OCI-LY3 (cell line): ENCODE measurements around the gene AKT3.

Experiments used
- H2AFZ ChIP-seq: fragments of 200-600, 300-600 bp; shearing (Covaris generic); 2 replicates; pipeline ENCODE4 v1.6.0; 2014; ENCODE audit warnings: antibody characterized with exemption, low read depth, low read length
- H3K27ac ChIP-seq: fragments of 200-600, 300-600 bp; sonication (generic); 2 replicates; pipeline ENCODE4 v1.5.1; 2014; ENCODE audit warnings: mild to moderate bottlenecking, low read length, moderate library complexity, mixed read lengths
- H3K27me3 ChIP-seq: fragments of 200-600, 300-600 bp; sonication (generic); 2 replicates; pipeline ENCODE4 v1.6.1; 2014; ENCODE audit warnings: low read depth, low read length, mixed read lengths
- H3K36me3 ChIP-seq: fragments of 200-600, 300-600 bp; sonication (generic); replicated peaks from 2 replicates; pipeline ENCODE3; 2014; ENCODE audit warnings: low read depth, low read length, mixed read lengths
- H3K4me1 ChIP-seq: fragments of 300-600, 200-600 bp; sonication (generic); 2 replicates; pipeline ENCODE4 v1.6.1; 2014; ENCODE audit warnings: low read length, mixed read lengths
- H3K4me2 ChIP-seq: fragments of 200-600, 300-600 bp; sonication (generic); 2 replicates; pipeline ENCODE4 v1.6.1; 2014; ENCODE audit warnings: low read length, mixed read lengths
- H3K4me3 ChIP-seq: fragments of 300-600, 200-600 bp; sonication (generic); 2 replicates; pipeline ENCODE4 v1.5.1; 2014; ENCODE audit warnings: antibody characterized with exemption, mild to moderate bottlenecking, low read length, moderate library complexity
- H3K79me2 ChIP-seq: fragments of 300-600, 200-600 bp; shearing (Covaris generic); 2 replicates; pipeline ENCODE4 v1.6.1; 2014; ENCODE audit warnings: mild to moderate bottlenecking, low read length, mixed read lengths
- H3K9ac ChIP-seq: fragments of 300-600, 200-600 bp; shearing (Covaris generic); 2 replicates; pipeline ENCODE4 v1.6.0; 2014; ENCODE audit warnings: mild to moderate bottlenecking, low read length, moderate library complexity
- H3K9me3 ChIP-seq: fragments of 200-600, 300-600 bp; shearing (Covaris generic); 2 replicates; pipeline ENCODE4 v1.6.1; 2014; ENCODE audit warnings: low read length, mixed read lengths; ENCODE audit not compliant: insufficient read depth
- H4K20me1 ChIP-seq: fragments of 200-600, 300-600 bp; sonication (generic); 2 replicates; pipeline ENCODE4 v1.6.1; 2016; ENCODE audit warnings: low read length, mixed read lengths; ENCODE audit not compliant: insufficient read depth
- CTCF ChIP-seq: fragments of 200-600, 300-600 bp; sonication (generic); IDR thresholded peaks from 2 replicates; pipeline ENCODE4 v1.5.1; 2014; ENCODE audit warnings: antibody characterized with exemption, low read length, low read depth
- EZH2phosphoT487 ChIP-seq: fragments of 200-600 bp; shearing (Covaris generic); IDR thresholded peaks from 2 replicates; pipeline ENCODE4 v1.6.1; 2018; ENCODE audit warnings: antibody characterized with exemption, mixed run types, low read depth

AKT3 gene

GRCh38 chr1:243487036-243487648 is 362.9 kb downstream of the AKT3 start:
- no peaks in the 10 kb centered on the region for H4K20me1 ChIP-seq
- no peaks in the 10 kb centered on the region for H3K27me3 ChIP-seq
- no peak overlapping the region for H2AFZ ChIP-seq
- H3K79me2 ChIP-seq: no peaks in the 10 kb centered on the region
- H3K9ac ChIP-seq: no peak overlapping the region
- no peak overlapping the region for H3K4me2 ChIP-seq
- H3K27ac ChIP-seq: no peak overlapping the region
- no peak overlapping the region for H3K4me3 ChIP-seq
- no peaks in the 10 kb centered on the region for H3K36me3 ChIP-seq
- H3K9me3 ChIP-seq: no peaks in the 10 kb centered on the region
- H3K4me1 ChIP-seq: no peaks in the 10 kb centered on the region
- no peak for TF ChIP-seq CTCF
- TF ChIP-seq EZH2phosphoT487: no peak

- TF ChIP-seq CTCF (no peak), EZH2phosphoT487 (no peak)
- H3K9ac ChIP-seq: no peak overlapping the region
- H3K4me2 ChIP-seq: no peak overlapping the region
Observed at GRCh38 chr1:243483952-243484351, 366.1 kb downstream of the AKT3 start.

GRCh38 chr1:243483071-243483771 is 366.8 kb downstream of the AKT3 start:
- no peaks in the 10 kb centered on the region for H3K36me3 ChIP-seq
- no peak overlapping the region for H3K9ac ChIP-seq
- H3K4me2 ChIP-seq: peak overlapping the region; percentile 28; the same call in 1 of the 2 replicates

More at GRCh38 chr1:243483952-243484351, 366.1 kb downstream of the AKT3 start:
- no peak overlapping the region for H3K27ac ChIP-seq
- no peak overlapping the region for H2AFZ ChIP-seq
- H4K20me1 ChIP-seq: no peaks in the 10 kb centered on the region
- H3K4me1 ChIP-seq: no peaks in the 10 kb centered on the region
- no peaks in the 10 kb centered on the region for H3K79me2 ChIP-seq
- no peak overlapping the region for H3K4me3 ChIP-seq
- no peaks in the 10 kb centered on the region for H3K36me3 ChIP-seq
- H3K27me3 ChIP-seq: no peaks in the 10 kb centered on the region
- no peaks in the 10 kb centered on the region for H3K9me3 ChIP-seq

More at GRCh38 chr1:243483071-243483771, 366.8 kb downstream of the AKT3 start:
- TF ChIP-seq CTCF: no peak
- Histone ChIP-seq H3K4me1 (no peaks in the 10 kb centered on the region), H3K27me3 (no peaks in the 10 kb centered on the region), H2AFZ (no peak overlapping the region), H4K20me1 (no peaks in the 10 kb centered on the region), H3K4me3 (no peak overlapping the region), H3K27ac (no peak overlapping the region), H3K79me2 (no peaks in the 10 kb centered on the region), H3K9me3 (no peaks in the 10 kb centered on the region)
